Measurements from ENCODE around the gene ENOX1.

Gene ENOX1

GRCh38 chr13:43245374-43245964 lies 541.3 kb downstream of the ENOX1 start:
- no peak for DNase-seq (ENCODE audit: low spot score)

GRCh38 chr13:43244481-43244880 lies 542.3 kb downstream of the ENOX1 start:
- no peak for DNase-seq (ENCODE audit: low spot score)

- DNase-seq (ENCODE audit: low spot score), result no peak
Observed at GRCh38 chr13:43243711-43244110, 543.1 kb downstream of the ENOX1 start.

GRCh38 chr13:43242040-43242439 lies 544.7 kb downstream of the ENOX1 start:
- DNase-seq (ENCODE audit: low spot score), result no peak

GRCh38 chr13:43240278-43240677 lies 546.5 kb downstream of the ENOX1 start:
- no peak for DNase-seq (ENCODE audit: low spot score)

GRCh38 chr13:43239275-43239840 lies 547.4 kb downstream of the ENOX1 start:
- no peak for DNase-seq (ENCODE audit: low spot score)

- DNase-seq (ENCODE audit: low spot score), result no peak
Observed at GRCh38 chr13:43238341-43239083, 548.3 kb downstream of the ENOX1 start.

GRCh38 chr13:43237616-43238015 lies 549.2 kb downstream of the ENOX1 start:
- DNase-seq (ENCODE audit: low spot score), result no peak

GRCh38 chr13:43235028-43235427 lies 551.7 kb downstream of the ENOX1 start:
- no peak for DNase-seq (ENCODE audit: low spot score)

GRCh38 chr13:43232873-43233265 lies 553.9 kb downstream of the ENOX1 start:
- DNase-seq (ENCODE audit: low spot score), result no peak

GRCh38 chr13:43232144-43232872 lies 554.5 kb downstream of the ENOX1 start:
- DNase-seq (ENCODE audit: low spot score), result no peak

GRCh38 chr13:43230989-43231388 lies 555.8 kb downstream of the ENOX1 start:
- DNase-seq (ENCODE audit: low spot score), result no peak

- DNase-seq (ENCODE audit: low spot score), result no peak
Observed at GRCh38 chr13:43229506-43229905, 557.3 kb downstream of the ENOX1 start.

- no peak for DNase-seq (ENCODE audit: low spot score)
Observed at GRCh38 chr13:43227721-43228120, 559.1 kb downstream of the ENOX1 start.

- no peak for DNase-seq (ENCODE audit: low spot score)
Observed at GRCh38 chr13:43223216-43223615, 563.6 kb downstream of the ENOX1 start.

GRCh38 chr13:43222086-43222485 lies 564.7 kb downstream of the ENOX1 start:
- no peak for DNase-seq (ENCODE audit: low spot score)

GRCh38 chr13:43221611-43222010 lies 565.2 kb downstream of the ENOX1 start:
- no peak for DNase-seq (ENCODE audit: low spot score)

GRCh38 chr13:43220873-43221595 lies 565.7 kb downstream of the ENOX1 start:
- DNase-seq (ENCODE audit: low spot score), result no peak

- DNase-seq (ENCODE audit: low spot score), result no peak
Observed at GRCh38 chr13:43214124-43214523, 572.6 kb downstream of the ENOX1 start.

GRCh38 chr13:43206838-43207237 lies 579.9 kb downstream of the ENOX1 start:
- DNase-seq (ENCODE audit: low spot score), result no peak

GRCh38 chr13:43205416-43205815 lies 581.4 kb downstream of the ENOX1 start:
- DNase-seq (ENCODE audit: low spot score), result no peak

GRCh38 chr13:43204591-43204990 lies 582.2 kb downstream of the ENOX1 start:
- no peak for DNase-seq (ENCODE audit: low spot score)
